GM12892 (cell line): ENCODE data around the gene SENP5.

ENCODE experiments used
- POLR2A ChIP-seq: IDR thresholded peaks from 2 replicates; pipeline ENCODE4 v1.6.1; 2011; ENCODE audit warnings: low read depth, low read length, control low read depth
- POLR2AphosphoS5 ChIP-seq: IDR thresholded peaks from 2 replicates; pipeline ENCODE4 v1.6.1; 2011; ENCODE audit warnings: low read depth, low read length, control low read depth
- TAF1 ChIP-seq: IDR thresholded peaks from 2 replicates; pipeline ENCODE4 v1.6.1; 2011; ENCODE audit warnings: low read depth, mild to moderate bottlenecking, control low read depth, low read length, borderline replicate concordance

GRCh38 chr3:196849180-196849741, 18.5 kb upstream of the SENP5 start:
- TF ChIP-seq POLR2A (no peak), POLR2AphosphoS5 (no peak), TAF1 (no peak)
